Measurements from ENCODE around the gene NT5C1A. TPM values are rescaled to one million over a fixed set of nuclear protein-coding genes. Genes with fewer than 3 reads are reported as not detected.

NT5C1A gene
- total and polyA plus RNA-seq, 2 experiments from 2014 or later: not detected

- Histone ChIP-seq H3K36me3 (ENCODE audit: low read depth) (no peaks in the 10 kb centered on the region), H3F3A (ENCODE audit: insufficient read depth) (no peaks in the 10 kb centered on the region), H3K9ac (no peak overlapping the region), H3K4me2 (ENCODE audit: unreplicated experiment) (no peak overlapping the region), H3K27ac (no peak overlapping the region), H3K9me3 (ENCODE audit: low read depth) (no peaks in the 10 kb centered on the region), H3K27me3 (replicated peaks; ENCODE audit: insufficient read depth) (no peaks in the 10 kb centered on the region), H2AFZ (no peak overlapping the region), H3K9me2 (ENCODE audit: insufficient read depth) (no peaks in the 10 kb centered on the region), H3K4me1 (ENCODE audit: insufficient read depth) (peaks cover 20% of the 10 kb centered on the region), H3K4me3 (no peak overlapping the region), H4K20me1 (ENCODE audit: insufficient read depth) (no peaks in the 10 kb centered on the region), H3K79me2 (ENCODE audit: insufficient read depth) (no peaks in the 10 kb centered on the region)
- TF ChIP-seq EZH2 (IDR thresholded peaks at IDR 0.05; ENCODE audit: insufficient read depth, poor library complexity, severe bottlenecking) (no peak), EZH2phosphoT487 (IDR thresholded peaks at IDR 0.05; ENCODE audit: insufficient read depth, low read depth) (no peak)
- WGBS, 2 experiments (ENCODE audit: low coverage in 1 of 2, low lambda C conversion rate in 2 of 2, missing lambda C conversion rate in 2 of 2): 94 to 95% methylated on average over 3 of the region's 3 CpGs
- DNase-seq: no peak
- in situ Hi-C loops (cut with MboI): no loop called here
These were observed 28.2 kb downstream of the NT5C1A start for GRCh38 chr1:39643705-39644104.

GRCh38 chr1:39642796-39643195 is 29.1 kb downstream of the NT5C1A start:
- no peaks in the 10 kb centered on the region for H3F3A ChIP-seq (ENCODE audit: insufficient read depth)
- no peak overlapping the region for H3K27ac ChIP-seq
- peaks cover 20% of the 10 kb centered on the region for H3K4me1 ChIP-seq (ENCODE audit: insufficient read depth)
- DNase-seq: peak; percentile 65
- TF ChIP-seq EZH2phosphoT487 (IDR thresholded peaks at IDR 0.05; ENCODE audit: insufficient read depth, low read depth) (no peak), EZH2 (IDR thresholded peaks at IDR 0.05; ENCODE audit: insufficient read depth, poor library complexity, severe bottlenecking) (no peak)
- H3K4me2 ChIP-seq (ENCODE audit: unreplicated experiment): no peak overlapping the region
- H3K36me3 ChIP-seq (ENCODE audit: low read depth): no peaks in the 10 kb centered on the region
- H2AFZ ChIP-seq: no peak overlapping the region
- WGBS, 2 experiments (ENCODE audit: low coverage in 1 of 2, low lambda C conversion rate in 2 of 2, missing lambda C conversion rate in 2 of 2): 62 to 63% methylated on average over 4 of the region's 4 CpGs
- no peaks in the 10 kb centered on the region for H4K20me1 ChIP-seq (ENCODE audit: insufficient read depth)
- H3K27me3 ChIP-seq (replicated peaks; ENCODE audit: insufficient read depth): no peaks in the 10 kb centered on the region
- no peaks in the 10 kb centered on the region for H3K9me2 ChIP-seq (ENCODE audit: insufficient read depth)
- no peak overlapping the region for H3K9ac ChIP-seq
- no peaks in the 10 kb centered on the region for H3K9me3 ChIP-seq (ENCODE audit: low read depth)
- H3K79me2 ChIP-seq (ENCODE audit: insufficient read depth): no peaks in the 10 kb centered on the region
- no peak overlapping the region for H3K4me3 ChIP-seq
- in situ Hi-C loops (cut with MboI): no loop called here

GRCh38 chr1:39640861-39641260 is 31.0 kb downstream of the NT5C1A start:
- TF ChIP-seq EZH2phosphoT487 (IDR thresholded peaks at IDR 0.05; ENCODE audit: insufficient read depth, low read depth): no peak
- no peak for TF ChIP-seq EZH2 (IDR thresholded peaks at IDR 0.05; ENCODE audit: insufficient read depth, poor library complexity, severe bottlenecking)
- Histone ChIP-seq H3F3A (ENCODE audit: insufficient read depth) (no peaks in the 10 kb centered on the region), H3K79me2 (ENCODE audit: insufficient read depth) (no peaks in the 10 kb centered on the region), H3K4me2 (ENCODE audit: unreplicated experiment) (no peak overlapping the region), H3K9me2 (ENCODE audit: insufficient read depth) (no peaks in the 10 kb centered on the region), H4K20me1 (ENCODE audit: insufficient read depth) (no peaks in the 10 kb centered on the region), H3K27ac (no peak overlapping the region), H3K4me3 (no peak overlapping the region), H3K4me1 (ENCODE audit: insufficient read depth) (peaks cover 11% of the 10 kb centered on the region), H2AFZ (no peak overlapping the region), H3K36me3 (ENCODE audit: low read depth) (no peaks in the 10 kb centered on the region), H3K9me3 (ENCODE audit: low read depth) (no peaks in the 10 kb centered on the region), H3K27me3 (replicated peaks; ENCODE audit: insufficient read depth) (no peaks in the 10 kb centered on the region; the same call in 1 of the 2 replicates), H3K9ac (no peak overlapping the region)
- 85 to 90% methylated on average over 8 of the region's 8 CpGs for WGBS, 2 experiments (ENCODE audit: low coverage in 1 of 2, low lambda C conversion rate in 2 of 2, missing lambda C conversion rate in 2 of 2)
- in situ Hi-C loops (cut with MboI): no loop called here
- DNase-seq: no peak

- no peak for TF ChIP-seq EZH2 (IDR thresholded peaks at IDR 0.05; ENCODE audit: insufficient read depth, poor library complexity, severe bottlenecking)
- no peak for TF ChIP-seq EZH2phosphoT487 (IDR thresholded peaks at IDR 0.05; ENCODE audit: insufficient read depth, low read depth)
- Histone ChIP-seq H3K9me3 (ENCODE audit: low read depth) (no peaks in the 10 kb centered on the region), H3K4me3 (peak within 1 kb of the TSS; percentile 32; the same call in 1 of the 2 replicates), H3K27ac (no peak within 1 kb of the TSS), H3K9ac (no peak within 1 kb of the TSS), H3K9me2 (ENCODE audit: insufficient read depth) (no peaks in the 10 kb centered on the region), H3K79me2 (ENCODE audit: insufficient read depth) (no peaks in the 10 kb centered on the region), H3F3A (ENCODE audit: insufficient read depth) (no peaks in the 10 kb centered on the region), H4K20me1 (ENCODE audit: insufficient read depth) (no peaks in the 10 kb centered on the region), H3K36me3 (ENCODE audit: low read depth) (no peaks in the 10 kb centered on the region), H3K27me3 (replicated peaks; ENCODE audit: insufficient read depth) (peaks cover 2% of the 10 kb centered on the region; the same call in 1 of the 2 replicates), H3K4me1 (ENCODE audit: insufficient read depth) (peaks cover 11% of the 10 kb centered on the region), H3K4me2 (ENCODE audit: unreplicated experiment) (peak within 1 kb of the TSS; percentile 48), H2AFZ (peak within 1 kb of the TSS; percentile 56)
- peak; percentile 59 for DNase-seq
- in situ Hi-C loops (cut with MboI): no loop called here
- WGBS, 2 experiments (ENCODE audit: low coverage in 1 of 2, low lambda C conversion rate in 2 of 2, missing lambda C conversion rate in 2 of 2): 20 to 29% methylated on average over 47 to 80 of the region's 88 CpGs
These were observed 32.4 kb downstream of the NT5C1A start, which contains the start of gene HEYL for GRCh38 chr1:39639305-39640130. Gene HEYL, minus strand, starts transcription at chr1:39639643. Its CDS starts 18 bp downstream, at chr1:39639625.

Measured in GM23248 (cell line).